Right cardiac atrium (tissue), 5 donors: ENCODE data around the gene CEBPZ. TPM values are rescaled to one million over a fixed set of nuclear protein-coding genes. Genes with fewer than 3 reads are reported as not detected.

Source experiments
- ATAC-seq, 2 donors: fragments of 200-7000 bp; cut with Tn5 transposase; one replicate each; pipeline versions ENCODE4 v1.8.0 to v1.9.1; 2020; ENCODE audit warnings: moderate library complexity in 2 of 2, mild to moderate bottlenecking in 1 of 2
- DNase-seq, 3 donors: peaks; one replicate each; pipeline ENCODE4 v3.0.0-alpha.2; 2020
- H3K27ac ChIP-seq: one replicate; pipeline ENCODE4 v1.5.1; 2013; ENCODE audit warnings: mild to moderate bottlenecking, low read length, control low read depth, moderate library complexity
- H3K27me3 ChIP-seq: one replicate; pipeline ENCODE4 v1.6.1; 2013; ENCODE audit not compliant: control insufficient read depth, insufficient read depth
- H3K4me1 ChIP-seq: one replicate; pipeline ENCODE4 v1.6.1; 2013; ENCODE audit warnings: low read length; ENCODE audit not compliant: control insufficient read depth, insufficient read depth
- H3K4me3 ChIP-seq: one replicate; pipeline ENCODE4 v1.5.1; 2013; ENCODE audit warnings: low read length, control low read depth
- H3K9me3 ChIP-seq: one replicate; pipeline ENCODE4 v1.6.1; 2013; ENCODE audit warnings: low read length; ENCODE audit not compliant: control insufficient read depth
- WGBS: extraction: QIAGEN DNeasy Blood & Tissue Kit; methylation state at CpG from one replicate; pipeline ENCODE4 v1.1.7; 2013; 5-methylcytosine and 5-hydroxymethylcytosine counted together
- intact Hi-C, 4 donors: fragments of 100-400 bp; cut with DNase I; formaldehyde crosslinking; loops; one replicate each; pipeline versions ENCODE4 v1.11.0 to v1.14.0; 2022 to 2023
- polyA plus RNA-seq: library from polyadenylated mRNA; stranded (reverse); fragments of 200-250 nt; gene quantifications from one replicate; pipeline ENCODE4 v1.2.3, GENCODE V29; 2013
- total RNA-seq, 4 donors: library from RNA; stranded (reverse); fragmentation: NEBNext Ultra II Directional; extraction: Animal tissue kit (Norgen Biotek cat#: 25700); gene quantifications; one replicate each; pipeline ENCODE4 v1.2.1, GENCODE V29; 2021
- donor health status: healthy with polysubstance abuse.
- donor health status: DM: no; HTN: yes; CAD: no.
- donor health status: DM: no; HTN: no; CAD: no.
- donor health status: DM: no; HTN: yes; CAD: no; lungs with severe emphysema.
- donor health status: DM: yes; HTN: yes; CAD: no.

The CEBPZ gene
- total and polyA plus RNA-seq, 5 donors, result 24.0 to 35.4 (median 33.8) TPM

DNA sequence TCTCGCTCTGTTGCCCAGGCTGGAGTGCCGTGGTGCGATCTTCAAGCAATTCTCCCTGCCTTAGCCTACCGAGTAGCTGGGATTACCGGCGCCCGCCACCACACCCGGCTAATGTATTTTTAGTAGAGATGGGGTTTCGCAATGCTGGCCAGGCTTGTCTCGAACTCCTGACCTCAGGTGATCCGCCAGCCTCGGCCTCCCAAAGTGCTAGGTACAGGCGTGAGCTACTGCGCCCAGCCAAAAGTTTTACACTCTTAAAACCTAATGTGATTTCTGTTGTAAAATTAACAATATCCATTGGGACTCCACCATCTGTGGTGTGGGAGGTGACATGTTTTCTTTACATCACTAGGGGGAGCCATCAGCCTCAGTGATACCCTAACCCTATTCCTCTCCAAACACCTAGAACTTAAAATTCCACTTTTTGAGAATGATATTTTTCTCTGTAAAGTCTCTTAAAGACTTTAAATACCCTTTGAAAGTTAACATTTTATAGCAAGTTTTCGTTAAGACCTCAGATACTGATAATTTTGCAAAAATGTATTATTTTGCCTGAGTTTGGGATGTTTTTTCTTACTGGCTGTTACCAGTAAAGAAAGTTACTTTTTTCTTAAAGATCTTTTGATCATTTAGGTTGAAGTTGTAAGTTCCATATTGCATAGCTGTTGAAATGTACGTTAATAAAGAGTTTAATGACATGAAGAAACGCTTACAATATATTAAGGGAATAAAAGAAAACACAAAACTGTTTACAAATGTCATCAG, 63.0 kb downstream of the CEBPZ start:
- H3K4me1 ChIP-seq, result no peaks in the 10 kb centered on the region
- DNase-seq (peak in 1 of 3 donors; percentile 50), ATAC-seq (peak in 1 of 2 donors; percentile 73)
- no peaks in the 10 kb centered on the region for H3K27me3 ChIP-seq
- no peak overlapping the region for H3K4me3 ChIP-seq
- H3K9me3 ChIP-seq, result no peaks in the 10 kb centered on the region
- WGBS, result 53% methylated on average over 17 of the region's 17 CpGs
- intact Hi-C loops, result no loop called here
- H3K27ac ChIP-seq, result no peak overlapping the region

DNA sequence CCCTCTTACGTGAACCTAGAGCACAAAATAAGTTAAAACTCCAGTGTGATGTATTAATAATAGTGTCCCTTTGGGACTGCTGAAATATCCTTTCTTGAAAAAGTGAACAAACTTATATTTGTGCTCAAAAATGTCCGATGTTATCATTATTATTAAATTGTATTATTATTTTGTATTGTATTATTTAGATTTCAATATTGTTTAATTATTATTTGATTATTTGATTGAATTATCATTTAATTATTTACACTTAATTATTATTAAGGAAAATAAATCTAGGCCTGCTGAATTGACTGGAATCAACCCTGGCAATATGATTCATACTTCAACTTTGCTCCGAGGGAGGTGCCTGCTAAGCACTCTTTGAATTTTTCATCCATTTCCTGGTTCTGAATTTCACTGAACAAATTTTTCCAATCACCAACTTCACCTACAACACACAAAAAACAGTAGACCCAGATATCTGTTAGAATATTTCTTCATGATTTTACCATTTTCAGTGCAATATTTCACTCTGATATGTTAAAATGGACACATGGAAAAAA, 63.7 kb downstream of the CEBPZ start:
- intact Hi-C loops, result no loop called here
- H3K4me3 ChIP-seq, result no peak overlapping the region
- WGBS, result 95% methylated on average over 3 of the region's 3 CpGs
- no peak overlapping the region for H3K27ac ChIP-seq
- ATAC-seq (no peak), DNase-seq (no peak)
- no peaks in the 10 kb centered on the region for H3K27me3 ChIP-seq
- H3K4me1 ChIP-seq, result no peaks in the 10 kb centered on the region
- no peaks in the 10 kb centered on the region for H3K9me3 ChIP-seq

DNA sequence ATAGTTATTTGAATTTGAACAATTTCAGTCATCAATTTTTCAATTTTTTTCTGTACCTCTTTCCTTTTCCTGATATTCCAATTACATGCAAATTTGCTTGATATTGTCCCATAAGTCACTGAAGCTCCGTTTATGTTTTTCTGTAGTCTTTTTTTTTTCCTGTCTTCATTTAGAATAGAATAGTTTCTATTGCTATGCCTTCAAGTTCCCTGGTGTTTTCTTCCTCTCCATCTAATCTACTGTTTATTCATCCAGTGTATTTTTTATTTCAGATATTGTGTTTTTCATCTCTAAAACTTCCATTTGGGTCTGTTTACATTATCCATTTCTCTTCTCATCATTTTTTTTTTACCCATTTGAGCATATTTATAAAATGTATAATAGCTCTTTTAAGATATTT, 66.6 kb downstream of the CEBPZ start:
- Histone ChIP-seq H3K4me1 (no peaks in the 10 kb centered on the region), H3K27ac (no peak overlapping the region), H3K9me3 (no peaks in the 10 kb centered on the region), H3K27me3 (no peaks in the 10 kb centered on the region), H3K4me3 (no peak overlapping the region)
- DNase-seq (no peak), ATAC-seq (no peak)
- 84% methylated on average over 1 of the region's 1 CpG for WGBS
- intact Hi-C loops, result no loop called here

DNA sequence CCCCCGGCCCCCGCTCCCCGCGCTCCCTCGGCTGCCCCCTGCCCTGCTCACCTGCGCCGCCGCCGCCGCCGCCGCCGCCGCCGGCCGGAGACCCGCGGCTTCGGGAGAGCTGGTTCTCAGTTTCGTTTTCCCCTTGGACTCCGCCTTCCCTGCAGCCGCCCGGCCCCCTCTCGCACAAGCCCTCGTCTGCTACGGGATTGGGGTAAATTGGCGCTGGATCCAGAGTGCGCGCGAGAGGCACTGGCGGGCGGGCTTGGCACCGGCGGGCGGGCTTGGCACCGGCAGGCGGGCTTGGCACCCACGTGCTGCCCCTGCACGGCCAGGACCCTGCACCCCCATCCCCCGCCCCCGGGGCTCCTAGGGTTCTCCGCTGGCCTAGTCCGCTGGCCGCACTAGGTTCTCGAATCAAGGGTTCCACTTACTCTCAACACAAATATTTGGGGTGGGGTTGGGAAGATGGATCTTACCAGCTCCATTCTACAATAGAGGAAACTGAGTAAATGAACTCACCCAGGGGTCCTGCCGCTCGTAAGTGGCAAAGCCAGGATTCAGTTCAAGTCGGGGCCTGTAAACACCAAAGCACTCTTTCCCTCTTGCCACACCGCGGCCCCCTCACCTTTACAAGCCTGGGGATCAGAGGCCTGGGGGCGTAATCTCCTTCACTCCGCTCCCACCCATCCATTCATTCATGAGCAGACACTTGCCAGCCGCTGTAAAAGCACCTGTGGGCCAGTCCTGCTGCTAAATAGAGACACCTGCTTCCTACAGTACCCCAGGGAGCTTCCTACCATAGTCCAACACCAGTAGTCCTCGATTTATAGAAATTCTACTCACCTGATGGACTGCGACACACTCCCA, 74.3 kb downstream of the CEBPZ start, which contains the start of gene EIF2AK2:
TSS of gene EIF2AK2 (minus strand) at position 124 of the 858 bp plus-strand sequence. CDS start 9,174 bp downstream, outside the sequence.
- ATAC-seq (peak; percentile 88 to 94), DNase-seq (peak; percentile 88 to 94 (median 93))
- Histone ChIP-seq H3K4me3 (peak within 1 kb of the TSS; percentile 97), H3K4me1 (no peaks in the 10 kb centered on the region), H3K27me3 (no peaks in the 10 kb centered on the region), H3K9me3 (no peaks in the 10 kb centered on the region), H3K27ac (peak within 1 kb of the TSS; percentile 88)
- intact Hi-C loops, result no loop called here
- WGBS, result 11% methylated on average over 55 of the region's 55 CpGs

DNA sequence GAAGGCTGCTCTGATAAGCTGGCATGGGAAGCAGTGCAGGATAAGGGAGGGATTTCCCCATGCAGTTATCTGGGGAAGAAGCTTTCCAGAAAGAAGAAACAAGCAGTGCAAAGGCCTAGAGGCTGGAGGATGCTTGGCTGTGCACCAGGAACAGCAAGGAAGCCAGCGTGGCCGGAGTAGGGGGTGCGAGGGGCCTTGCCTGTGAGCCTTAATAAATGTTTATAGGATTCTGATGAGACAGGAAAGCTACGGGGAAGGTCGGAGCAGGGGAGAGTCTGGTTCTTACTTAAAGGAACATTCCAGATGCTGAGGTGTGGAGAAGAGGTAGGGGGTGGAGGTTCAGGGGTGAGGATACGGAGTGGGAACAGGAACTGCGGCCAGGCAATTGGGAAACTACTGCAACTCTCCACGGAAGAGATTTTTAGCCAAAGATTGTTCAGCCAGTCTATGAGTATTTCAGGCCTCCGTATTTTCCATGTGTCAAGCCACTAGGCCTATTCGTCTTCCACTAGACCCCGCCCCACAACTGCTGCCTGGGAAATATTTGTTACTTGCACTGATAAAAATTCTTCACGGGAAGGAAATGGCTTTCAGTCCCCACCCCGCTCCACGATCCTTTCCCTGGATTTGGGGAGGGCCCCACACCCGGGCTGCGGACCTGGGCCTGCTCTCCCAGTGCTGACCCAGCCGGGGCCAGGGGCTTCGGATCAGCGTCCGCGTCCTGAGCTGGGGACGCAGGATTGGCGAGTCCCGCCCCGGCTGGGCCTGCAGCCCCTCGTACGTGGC, 75.1 kb downstream of the CEBPZ start:
- intact Hi-C loops, result no loop called here
- peak overlapping the region; percentile 88 for H3K27ac ChIP-seq
- no peaks in the 10 kb centered on the region for H3K27me3 ChIP-seq
- no peaks in the 10 kb centered on the region for H3K9me3 ChIP-seq
- peak overlapping the region; percentile 97 for H3K4me3 ChIP-seq
- ATAC-seq (peak; percentile 73 to 85), DNase-seq (peak in 2 of 3 donors; percentile 78 to 79)
- WGBS, result under 1% methylated on average over 27 of the region's 27 CpGs
- no peaks in the 10 kb centered on the region for H3K4me1 ChIP-seq

DNA sequence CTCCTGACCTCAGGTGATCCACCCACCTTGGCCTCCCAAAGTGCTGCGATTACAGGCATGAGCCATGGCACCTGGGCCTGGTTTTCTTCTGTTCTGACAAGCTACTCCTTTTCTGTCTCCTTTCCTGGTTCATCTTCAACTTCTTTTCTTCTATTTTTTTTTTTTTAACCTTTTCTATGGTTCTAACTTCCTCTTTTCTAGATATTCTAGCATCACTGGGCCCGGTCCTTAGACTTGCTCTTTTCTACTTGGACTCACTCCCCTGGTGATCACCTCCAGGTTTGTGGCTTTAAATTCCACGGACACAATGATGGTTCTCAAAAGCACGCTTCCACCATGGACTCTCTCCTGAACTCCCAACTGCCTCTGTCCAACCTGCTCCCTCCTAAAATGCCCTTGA, 76.6 kb downstream of the CEBPZ start:
- ATAC-seq, result no peak
- no peak overlapping the region for H3K4me3 ChIP-seq
- no peaks in the 10 kb centered on the region for H3K27me3 ChIP-seq
- H3K4me1 ChIP-seq, result no peaks in the 10 kb centered on the region
- H3K27ac ChIP-seq, result no peak overlapping the region
- intact Hi-C loops, result no loop called here
- 94% methylated on average over 4 of the region's 4 CpGs for WGBS
- no peak for DNase-seq
- no peaks in the 10 kb centered on the region for H3K9me3 ChIP-seq

DNA sequence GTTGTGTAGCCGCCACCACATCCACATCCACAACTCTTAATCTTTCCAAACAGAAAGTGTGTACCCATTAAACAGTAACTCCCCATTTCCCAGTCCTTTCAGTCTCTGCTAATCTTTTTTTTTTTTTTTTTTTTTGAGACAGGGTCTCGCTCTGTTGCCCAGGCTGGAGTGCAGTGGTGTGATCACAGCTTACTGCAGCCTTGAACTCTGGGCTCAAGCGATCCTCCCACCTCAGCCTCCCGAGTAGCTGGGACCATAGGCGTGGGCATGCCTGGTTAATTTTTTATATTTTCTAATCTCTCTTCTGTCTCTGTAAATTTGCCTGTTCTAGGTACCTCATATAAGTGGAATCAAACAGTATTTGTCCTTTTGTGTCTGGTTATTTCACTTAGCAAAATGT, 78.2 kb downstream of the CEBPZ start:
- Histone ChIP-seq H3K27me3 (no peaks in the 10 kb centered on the region), H3K27ac (no peak overlapping the region), H3K4me3 (no peak overlapping the region), H3K4me1 (no peaks in the 10 kb centered on the region), H3K9me3 (no peaks in the 10 kb centered on the region)
- intact Hi-C loops, result no loop called here
- over 99% methylated on average over 5 of the region's 5 CpGs for WGBS
- ATAC-seq (no peak), DNase-seq (no peak)

Other genes with a start within 250 kb of the CEBPZ start
- 10 to 100 TPM; 14.6 to 19.2 (median 16.4) TPM for gene HEATR5B, start 147.2 kb downstream of the CEBPZ start, total RNA-seq
- gene HEATR5B, start 147.2 kb downstream of the CEBPZ start, polyA plus RNA-seq, result 9.1 TPM
- gene GPATCH11, start 147.1 kb downstream of the CEBPZ start, total RNA-seq, result 1 to 10 TPM; 5.1 to 8.6 (median 6.9) TPM
- 4.1 TPM for gene GPATCH11, start 147.1 kb downstream of the CEBPZ start, polyA plus RNA-seq
- 10 to 100 TPM; 21.9 to 32.9 (median 25.5) TPM for gene EIF2AK2, start 74.6 kb downstream of the CEBPZ start, total RNA-seq
- 6.0 TPM for gene EIF2AK2, start 74.6 kb downstream of the CEBPZ start, polyA plus RNA-seq
- not detected for gene SULT6B1, start 42.9 kb downstream of the CEBPZ start, total RNA-seq
- not detected for gene SULT6B1, start 42.9 kb downstream of the CEBPZ start, polyA plus RNA-seq
- 10 to 100 TPM; 46.8 to 57.7 (median 55.9) TPM for gene CEBPZOS, start 35.1 kb downstream of the CEBPZ start, total RNA-seq
- gene CEBPZOS, start 35.1 kb downstream of the CEBPZ start, polyA plus RNA-seq, result 75.7 TPM
- gene NDUFAF7, start 62 bp upstream of the CEBPZ start, total RNA-seq, result 10 to 100 TPM; 15.4 to 20.1 (median 18.3) TPM
- gene NDUFAF7, start 62 bp upstream of the CEBPZ start, polyA plus RNA-seq, result 17.4 TPM
- 10 to 100 TPM; 17.4 to 24.6 (median 20.6) TPM for gene PRKD3, start 93.2 kb upstream of the CEBPZ start, total RNA-seq
- 5.6 TPM for gene PRKD3, start 93.2 kb upstream of the CEBPZ start, polyA plus RNA-seq
- gene QPCT, start 113.0 kb upstream of the CEBPZ start, total RNA-seq, result 1 to 10 TPM; 1.7 to 7.3 (median 2.3) TPM
- 3.1 TPM for gene QPCT, start 113.0 kb upstream of the CEBPZ start, polyA plus RNA-seq